Dermis blood vessel endothelial cell (primary cell): ENCODE measurements around the gene SLC22A24. TPM values are rescaled to one million over a fixed set of nuclear protein-coding genes. Genes with fewer than 3 reads are reported as not detected.
"Not testable (repeated sequence)": the region's sequence is repeated elsewhere in the genome, so short reads cannot be mapped to it uniquely, and the experiment has no call there.

Source experiments
- DNase-seq: peaks from one replicate; pipeline ENCODE4 v3.0.0; 2010
- total RNA-seq: library from RNA; depleted of rRNA; stranded (reverse); fragments of >200 nt; gene quantifications from 2 replicates; pipeline ENCODE4 v1.2.3, GENCODE V29; 2014

Gene SLC22A24, protein sequence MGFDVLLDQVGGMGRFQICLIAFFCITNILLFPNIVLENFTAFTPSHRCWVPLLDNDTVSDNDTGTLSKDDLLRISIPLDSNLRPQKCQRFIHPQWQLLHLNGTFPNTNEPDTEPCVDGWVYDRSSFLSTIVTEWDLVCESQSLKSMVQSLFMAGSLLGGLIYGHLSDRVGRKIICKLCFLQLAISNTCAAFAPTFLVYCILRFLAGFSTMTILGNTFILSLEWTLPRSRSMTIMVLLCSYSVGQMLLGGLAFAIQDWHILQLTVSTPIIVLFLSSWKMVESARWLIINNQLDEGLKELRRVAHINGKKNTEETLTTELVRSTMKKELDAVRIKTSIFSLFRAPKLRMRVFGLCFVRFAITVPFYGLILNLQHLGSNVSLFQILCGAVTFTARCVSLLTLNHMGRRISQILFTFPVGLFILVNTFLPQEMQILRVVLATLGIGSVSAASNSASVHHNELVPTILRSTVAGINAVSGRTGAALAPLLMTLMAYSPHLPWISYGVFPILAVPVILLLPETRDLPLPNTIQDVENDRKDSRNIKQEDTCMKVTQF
- total RNA-seq: not detected in 2 replicates

DNA sequence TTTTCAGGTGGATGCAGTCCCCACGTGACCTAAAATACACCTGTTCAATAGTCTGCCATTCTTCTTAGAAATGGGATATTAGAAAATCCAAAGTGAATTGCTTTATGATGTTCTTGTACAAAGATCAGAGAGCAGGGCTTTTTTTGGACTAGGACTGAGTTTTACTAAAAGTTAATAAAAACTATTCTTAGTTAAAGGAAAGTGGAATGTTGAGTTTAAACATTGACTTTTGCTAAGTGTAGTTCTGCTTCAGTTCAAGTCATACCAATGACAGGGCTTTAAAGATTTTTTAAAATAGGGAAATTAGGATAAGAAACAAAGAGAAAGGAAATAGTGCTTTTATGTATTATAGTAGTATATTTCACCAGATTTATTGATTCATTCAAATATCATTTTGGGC lies at the start of gene SLC22A24:
Gene SLC22A24 (minus strand): TSS at position 101 of the 400 bp plus-strand sequence. CDS start 442 bp downstream, outside the sequence.
- no peak for DNase-seq

DNA sequence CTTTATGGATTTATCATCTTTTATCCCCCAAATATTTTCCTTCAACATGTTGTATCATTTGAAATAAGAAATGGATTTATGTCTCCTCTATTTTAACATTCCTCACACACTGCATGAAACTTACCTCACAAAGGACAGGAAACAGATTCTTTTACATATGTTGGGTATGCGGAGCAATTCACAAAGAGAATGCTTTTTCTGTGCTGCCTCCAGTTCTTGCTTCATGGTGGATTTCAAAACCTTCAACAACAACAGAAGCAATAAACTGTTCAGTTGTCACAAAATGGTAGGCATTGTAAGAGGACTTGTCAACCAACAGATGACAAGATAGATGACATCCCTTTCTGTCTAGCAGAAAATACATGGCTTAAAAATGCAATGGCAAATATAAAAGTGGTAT lies 36.5 kb upstream of the SLC22A24 start:
- no peak for DNase-seq

DNA sequence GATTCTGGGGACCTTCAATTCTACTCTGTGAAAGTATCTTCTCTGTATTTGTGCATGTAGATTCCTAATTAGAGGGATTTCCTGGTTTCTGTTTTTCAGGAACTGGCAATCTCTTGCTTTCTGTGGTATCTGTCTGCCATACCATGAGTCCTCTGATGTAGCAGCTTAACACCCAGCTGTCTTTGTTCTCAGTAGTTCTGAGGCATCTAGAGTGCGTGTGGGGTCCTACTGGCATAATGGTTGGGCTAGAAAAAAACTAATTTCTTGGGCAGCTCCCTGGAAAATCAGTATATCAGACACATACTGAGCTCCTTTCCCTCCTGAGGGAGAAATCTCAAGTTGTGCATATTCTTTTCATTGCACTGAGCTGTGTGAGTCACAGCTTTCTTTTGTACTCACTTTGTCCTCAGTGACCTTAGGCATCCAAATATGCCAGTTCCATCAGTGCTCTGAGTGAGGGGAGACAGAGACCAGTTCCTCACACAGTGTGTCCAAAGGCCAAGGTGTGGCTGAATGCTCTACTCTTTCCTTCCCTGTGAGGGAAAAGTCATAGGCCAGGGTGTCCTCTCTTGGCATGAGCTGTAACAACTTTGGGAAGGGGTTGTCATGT lies 35.5 kb upstream of the SLC22A24 start:
- DNase-seq: peak; percentile 25

DNA sequence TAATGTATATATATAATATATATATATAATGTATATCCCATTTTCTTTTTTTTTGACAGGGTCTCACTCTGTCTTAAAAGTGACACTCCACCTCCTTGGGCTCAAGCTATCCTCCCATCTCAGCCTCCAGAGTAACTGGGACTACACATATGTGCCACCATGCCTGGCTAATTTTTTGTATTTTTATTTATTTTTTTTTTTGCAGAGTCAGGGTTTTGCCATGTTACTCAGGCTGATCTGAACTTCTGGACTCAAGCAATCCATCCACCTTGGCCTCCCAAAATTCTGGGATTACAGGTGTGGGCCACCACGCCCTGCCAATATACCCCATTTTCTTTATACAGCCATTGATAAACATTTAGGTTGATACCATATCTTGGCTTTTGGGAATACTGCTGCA lies 33.9 kb upstream of the SLC22A24 start:
- no peak for DNase-seq

DNA sequence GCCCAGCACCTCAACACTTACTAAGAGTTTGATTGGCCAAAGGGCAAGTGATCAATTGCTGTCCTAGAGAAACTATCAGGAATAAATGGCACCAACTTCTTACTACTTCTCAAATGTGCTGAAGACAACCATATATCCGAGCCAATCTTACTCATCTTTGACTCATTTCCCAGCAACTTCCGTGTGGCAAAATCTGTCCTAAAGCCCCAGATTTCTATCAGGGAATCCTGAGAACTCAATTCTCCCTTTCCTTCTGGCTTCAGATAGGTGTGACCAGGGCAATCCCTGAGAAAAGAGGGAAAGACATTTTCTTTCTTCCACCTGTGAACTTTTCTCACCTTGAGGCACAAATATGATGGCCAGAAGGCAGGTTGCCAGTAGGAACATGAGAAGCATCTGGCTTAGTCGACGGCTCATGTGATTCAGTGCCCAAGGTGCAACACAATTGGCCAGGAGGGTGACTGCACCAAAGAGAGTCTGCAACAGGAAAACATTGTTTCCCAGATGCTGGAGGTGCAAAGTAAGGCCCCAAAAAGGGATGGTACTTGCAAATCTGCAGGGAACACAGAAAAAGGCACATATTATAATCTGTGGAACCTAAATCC lies 21.8 kb upstream of the SLC22A24 start:
- peak; percentile 63 for DNase-seq

DNA sequence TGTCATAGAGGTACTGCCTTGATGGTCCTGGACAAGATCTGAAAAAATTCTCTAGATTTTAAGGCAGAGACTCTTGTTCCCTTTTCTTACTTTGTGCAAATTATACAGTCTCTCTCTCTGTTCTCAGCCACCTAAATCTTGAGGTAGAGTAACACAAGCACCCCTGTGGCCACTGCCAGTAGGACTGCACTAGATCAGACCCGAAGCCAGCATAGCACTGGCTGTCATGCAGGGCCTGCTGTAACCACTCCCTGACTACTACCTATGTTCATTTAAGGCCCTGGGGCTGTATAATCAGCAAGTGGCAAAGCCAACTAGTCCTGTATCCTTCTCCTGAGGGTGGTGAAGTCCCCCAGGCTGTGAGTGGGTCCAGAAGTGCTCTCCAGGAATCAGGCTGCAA lies 11.8 kb upstream of the SLC22A24 start:
- DNase-seq: no peak

DNA sequence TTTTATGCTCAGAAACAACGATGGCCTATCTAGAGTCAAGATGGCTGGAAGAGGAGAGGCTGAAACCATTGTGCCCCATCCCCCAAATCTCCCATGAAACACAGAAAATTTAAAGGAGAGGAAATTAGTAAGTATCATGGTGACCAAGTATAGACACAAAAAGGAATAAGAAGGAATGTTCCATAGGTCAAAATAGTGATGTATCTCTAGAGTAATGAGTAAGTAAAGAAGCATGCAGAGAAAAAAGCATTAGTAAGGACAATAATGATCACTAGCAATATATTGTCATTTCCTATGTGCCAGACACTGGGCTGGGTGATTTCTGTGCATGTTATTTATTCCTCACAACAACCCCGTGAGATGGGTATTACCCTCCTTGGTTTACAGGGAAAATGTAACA lies 2.6 kb upstream of the SLC22A24 start:
- peak; percentile 43 for DNase-seq

DNA sequence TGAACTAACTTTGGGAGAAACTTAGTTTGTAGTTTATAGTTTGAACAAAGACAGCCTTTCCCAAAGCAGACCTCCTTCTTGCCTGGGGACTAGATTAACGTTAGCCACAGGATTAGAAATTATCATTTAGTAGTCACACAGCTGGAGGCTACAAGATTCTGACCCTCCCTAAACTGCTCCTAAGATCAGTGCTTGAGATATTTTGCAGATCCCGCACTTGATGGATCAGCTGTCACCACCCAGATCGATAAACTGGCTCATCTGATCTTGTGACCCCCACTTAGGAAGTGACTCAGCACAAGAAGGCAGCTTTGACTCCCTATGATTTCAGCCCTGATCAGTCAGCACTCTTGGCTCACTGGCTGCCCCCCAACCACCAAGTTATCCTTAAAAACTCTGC lies 1.6 kb downstream of the SLC22A24 start:
- DNase-seq: no peak

DNA sequence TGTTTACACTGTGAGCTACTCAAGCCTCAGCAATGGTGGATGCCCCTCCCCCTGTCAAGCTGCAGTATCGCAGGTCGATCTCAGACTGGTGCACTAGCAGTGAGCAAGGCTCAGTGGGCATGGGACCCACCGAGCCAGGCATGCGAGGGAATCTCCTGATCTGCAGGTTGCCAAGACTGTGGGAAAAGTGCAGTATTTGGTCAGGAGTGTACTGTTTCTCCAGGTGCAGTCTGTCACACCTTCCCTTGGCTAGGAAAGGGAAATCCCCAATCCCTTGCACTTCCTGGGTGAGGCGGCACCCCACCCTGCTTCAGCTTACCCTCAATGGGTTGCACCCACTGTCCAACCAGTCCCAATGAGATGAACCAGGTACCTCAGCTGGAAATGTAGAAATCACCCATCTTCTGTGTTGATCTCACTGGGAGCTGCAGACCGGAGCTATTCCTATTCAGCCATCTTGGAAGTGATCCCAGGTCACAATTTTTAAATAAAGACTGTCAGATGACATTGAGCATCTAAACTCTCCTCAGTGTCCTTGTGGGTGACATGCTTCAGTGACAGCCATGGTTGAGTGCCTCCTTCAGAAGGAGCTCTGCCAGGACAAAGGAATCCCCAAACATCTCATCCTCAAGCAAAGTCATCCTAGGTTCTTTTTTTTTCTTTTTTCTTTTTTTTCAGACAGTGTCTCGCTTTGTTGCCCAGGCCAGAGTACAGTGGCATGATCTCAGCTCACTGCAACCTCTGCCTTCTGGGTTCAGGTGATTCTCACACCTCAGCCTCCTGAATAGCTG lies 10.8 kb downstream of the SLC22A24 start:
- DNase-seq: no peak

DNA sequence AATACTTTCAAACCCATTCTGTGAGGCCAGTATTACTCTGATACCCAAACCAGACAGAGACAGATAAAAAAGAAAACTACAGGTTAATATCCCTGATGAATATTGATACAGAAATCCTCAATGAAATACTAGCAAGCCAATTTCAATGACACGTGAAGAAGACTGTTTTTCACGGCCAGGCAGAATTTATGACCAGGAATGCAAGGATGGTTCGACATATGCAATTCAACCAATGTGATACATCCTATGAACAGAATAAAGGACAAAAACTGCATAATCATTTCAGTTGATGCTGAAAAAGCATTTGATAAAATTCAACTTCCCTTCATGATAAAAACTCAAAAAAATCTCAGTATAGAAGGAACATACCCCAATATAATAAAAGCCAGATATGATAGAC lies 44.5 kb downstream of the SLC22A24 start:
- peak; percentile 7 for DNase-seq

DNA sequence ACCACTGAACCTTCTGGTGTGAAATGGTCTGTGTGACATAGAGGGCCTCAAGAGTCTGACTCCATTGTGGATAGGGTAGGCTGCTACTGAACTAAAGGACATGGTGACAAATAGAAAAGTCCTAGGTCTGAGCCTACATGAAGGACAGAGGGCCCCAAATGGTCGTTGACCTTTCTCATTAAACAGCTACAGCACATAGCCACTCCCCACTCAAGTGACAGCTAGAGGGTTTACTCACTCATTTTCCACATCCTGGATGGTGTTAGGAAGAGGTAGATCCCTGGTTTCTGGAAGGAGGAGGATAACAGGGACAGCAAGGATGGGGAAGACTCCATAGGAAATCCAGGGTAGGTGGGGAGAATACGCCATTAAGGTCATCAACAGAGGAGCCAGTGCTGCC lies 63.3 kb downstream of the SLC22A24 start:
- no peak for DNase-seq

DNA sequence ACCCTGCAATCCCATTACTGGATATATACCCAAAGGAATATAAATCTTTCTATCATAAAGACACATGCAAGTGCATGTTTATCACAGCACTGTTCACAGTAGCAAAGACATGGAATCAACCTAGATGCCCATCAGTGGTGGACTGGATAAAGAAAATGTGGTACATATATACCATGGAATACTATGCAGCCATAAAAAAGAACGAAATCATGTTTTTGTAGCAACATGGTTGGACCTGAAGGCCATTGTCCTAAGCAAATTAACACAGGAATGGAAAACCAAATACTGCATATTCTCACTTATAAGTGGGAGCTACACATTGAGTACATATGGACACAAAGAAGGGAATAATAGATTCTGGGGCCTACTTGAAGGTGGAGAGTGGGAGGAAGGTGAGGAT lies 97.8 kb downstream of the SLC22A24 start:
- DNase-seq: not testable (repeated sequence)

DNA sequence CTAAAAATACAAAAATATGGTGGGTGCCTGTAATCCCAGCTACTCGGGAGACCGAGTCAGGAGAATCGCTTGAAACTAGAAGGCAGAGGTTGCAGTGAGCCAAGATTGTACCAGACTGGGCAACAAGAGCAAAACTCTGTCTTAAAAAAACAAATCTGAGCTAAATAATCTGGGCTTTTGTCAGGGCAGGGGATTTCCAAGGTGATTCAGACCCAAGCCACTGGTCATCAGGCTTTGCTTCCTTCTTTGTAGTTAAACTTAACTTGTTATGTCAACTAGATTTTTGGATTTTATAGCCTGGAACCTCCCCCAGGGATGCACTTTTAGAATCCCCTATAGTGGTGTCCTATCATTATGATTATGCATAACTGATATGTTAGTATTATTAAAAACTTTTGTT lies 101.4 kb downstream of the SLC22A24 start:
- peak; percentile 22 for DNase-seq

DNA sequence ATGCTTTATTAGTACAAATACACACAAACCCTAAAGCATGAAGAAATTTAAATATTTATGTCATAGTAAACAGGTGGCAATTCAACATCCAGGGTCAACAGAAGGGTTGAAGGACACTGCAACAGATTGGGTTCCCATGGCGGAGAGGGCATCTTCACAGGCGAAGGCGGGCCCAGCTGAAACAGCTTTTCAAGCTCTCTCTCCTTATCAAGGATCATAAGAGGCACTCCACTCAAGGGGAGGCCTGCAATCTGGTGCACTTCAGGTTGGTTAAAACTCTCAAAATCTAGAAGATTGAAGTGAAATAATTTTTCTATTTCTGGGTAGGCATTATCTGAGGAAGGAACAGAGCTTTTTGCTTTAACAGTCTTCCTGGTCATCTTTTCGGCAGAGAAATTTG lies 111.6 kb downstream of the SLC22A24 start:
- DNase-seq: no peak

Other genes with a start within 250 kb of the SLC22A24 start
- not detected in 2 replicates for gene CHRM1, start 222.9 kb downstream of the SLC22A24 start, total RNA-seq
- not detected in 2 replicates for gene SLC22A6, start 159.3 kb downstream of the SLC22A24 start, total RNA-seq
- gene SLC22A8, start 128.4 kb downstream of the SLC22A24 start, total RNA-seq: not detected in 2 replicates
- gene SLC22A25, start 99.4 kb upstream of the SLC22A24 start, total RNA-seq: not detected in 2 replicates
- gene SLC22A9, start 225.6 kb upstream of the SLC22A24 start, total RNA-seq: not detected in 2 replicates